22Rv1 (cell line): ENCODE data around the gene DTNA.

ENCODE experiments used
- H3K27ac ChIP-seq: fragments of 450-650 bp; 2 replicates; pipeline ENCODE4 v1.5.1; 2017
- ZFX ChIP-seq: fragments of 450-650 bp; IDR thresholded peaks from 2 replicates; pipeline ENCODE4 v1.6.1; 2017; ENCODE audit warnings: antibody characterized with exemption, borderline replicate concordance
- TF ChIP-seq, protein P1 (sequence below): fragments of 450-650 bp; IDR thresholded peaks from 2 replicates; pipeline ENCODE4 v1.5.1; 2017; ENCODE audit warnings: mild to moderate bottlenecking

Gene DTNA

DNA sequence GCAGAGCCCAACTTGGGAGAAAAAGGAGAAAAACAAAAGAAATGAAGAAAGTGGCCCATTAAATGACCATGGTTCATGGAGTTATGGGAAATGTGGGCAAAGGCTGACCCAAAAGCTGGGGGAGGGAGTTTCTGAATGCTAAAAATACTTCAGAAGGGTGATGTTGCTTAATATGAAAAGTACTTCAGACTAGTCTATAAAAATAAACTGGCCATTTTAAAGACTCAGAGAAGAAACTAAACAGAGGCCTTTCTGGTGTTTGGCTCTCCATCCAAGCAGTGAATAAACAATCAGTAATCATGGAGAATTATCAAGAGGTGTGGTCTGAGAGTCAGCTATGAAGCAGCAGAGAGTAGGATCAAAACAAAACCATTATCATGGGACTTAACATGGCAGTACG, 170.3 kb downstream of the DTNA start:
- TF ChIP-seq, protein P1, sequence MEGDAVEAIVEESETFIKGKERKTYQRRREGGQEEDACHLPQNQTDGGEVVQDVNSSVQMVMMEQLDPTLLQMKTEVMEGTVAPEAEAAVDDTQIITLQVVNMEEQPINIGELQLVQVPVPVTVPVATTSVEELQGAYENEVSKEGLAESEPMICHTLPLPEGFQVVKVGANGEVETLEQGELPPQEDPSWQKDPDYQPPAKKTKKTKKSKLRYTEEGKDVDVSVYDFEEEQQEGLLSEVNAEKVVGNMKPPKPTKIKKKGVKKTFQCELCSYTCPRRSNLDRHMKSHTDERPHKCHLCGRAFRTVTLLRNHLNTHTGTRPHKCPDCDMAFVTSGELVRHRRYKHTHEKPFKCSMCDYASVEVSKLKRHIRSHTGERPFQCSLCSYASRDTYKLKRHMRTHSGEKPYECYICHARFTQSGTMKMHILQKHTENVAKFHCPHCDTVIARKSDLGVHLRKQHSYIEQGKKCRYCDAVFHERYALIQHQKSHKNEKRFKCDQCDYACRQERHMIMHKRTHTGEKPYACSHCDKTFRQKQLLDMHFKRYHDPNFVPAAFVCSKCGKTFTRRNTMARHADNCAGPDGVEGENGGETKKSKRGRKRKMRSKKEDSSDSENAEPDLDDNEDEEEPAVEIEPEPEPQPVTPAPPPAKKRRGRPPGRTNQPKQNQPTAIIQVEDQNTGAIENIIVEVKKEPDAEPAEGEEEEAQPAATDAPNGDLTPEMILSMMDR = no peak
- TF ChIP-seq ZFX = no peak
- H3K27ac ChIP-seq = no peak overlapping the region

DNA sequence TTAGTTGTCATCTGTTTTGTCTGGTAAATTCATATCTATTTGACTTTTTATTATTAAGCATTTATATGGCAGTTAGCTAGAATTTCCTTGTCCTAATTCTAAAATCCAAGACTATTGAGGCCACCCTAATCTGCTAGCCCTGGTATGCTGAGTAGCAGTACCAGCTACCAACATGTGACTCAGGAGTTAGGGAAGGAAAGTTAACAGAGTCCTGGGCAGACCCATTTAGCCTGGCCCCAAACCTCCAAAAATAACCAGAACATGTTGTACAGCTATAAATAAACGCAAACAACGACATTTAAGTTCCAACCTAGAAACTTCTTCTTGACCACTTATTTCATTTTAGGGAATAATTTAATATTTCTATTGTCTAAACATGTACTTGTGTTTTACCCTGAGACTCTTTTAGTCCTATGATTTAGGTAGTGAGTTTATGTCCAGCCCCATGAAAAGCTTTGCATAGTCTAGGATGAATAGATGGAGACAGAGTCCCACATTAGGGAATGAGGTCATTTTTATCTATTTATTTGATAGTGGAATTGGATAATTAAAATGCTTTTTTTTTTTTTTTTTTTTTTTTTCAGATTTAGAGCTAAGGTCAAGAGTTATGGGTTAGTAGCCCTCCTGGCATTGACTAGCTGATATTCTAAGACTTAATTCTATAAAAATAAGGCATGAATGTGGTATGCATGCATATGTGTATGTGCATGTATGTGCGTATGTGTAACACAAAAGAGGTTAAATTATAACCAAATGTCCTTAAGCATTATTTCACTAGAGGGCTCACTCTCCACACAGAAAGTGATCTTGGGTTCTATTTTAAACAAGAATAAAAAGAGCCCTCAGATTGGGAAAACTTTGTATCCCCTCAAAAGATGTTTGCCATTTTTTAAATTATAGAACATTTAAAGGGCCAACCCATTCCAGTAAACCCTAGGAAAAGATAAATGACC, 171.1 kb downstream of the DTNA start:
- no peak overlapping the region for H3K27ac ChIP-seq
- no peak for TF ChIP-seq ZFX
- TF ChIP-seq, protein P1 = peak; percentile 23

DNA sequence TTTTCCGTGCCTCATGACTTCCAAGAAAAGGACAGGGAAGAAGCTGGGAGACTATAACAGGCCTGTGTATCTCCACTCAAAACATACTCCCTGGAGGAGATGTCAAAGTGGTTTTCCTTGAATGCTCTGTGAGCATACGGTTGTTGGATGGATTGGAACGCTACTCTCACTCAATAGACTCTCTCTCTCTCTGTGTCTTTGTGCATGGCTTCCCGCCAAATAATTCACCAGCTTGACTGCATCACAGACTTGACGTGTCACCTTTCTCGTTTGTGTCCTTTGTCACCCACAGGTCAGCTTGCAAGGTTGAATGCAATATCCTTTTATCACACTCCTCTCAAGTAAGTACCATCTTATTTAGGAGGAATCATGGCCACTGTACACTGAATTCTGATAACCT, 174.3 kb downstream of the DTNA start:
- TF ChIP-seq, protein P1 = no peak
- no peak for TF ChIP-seq ZFX
- no peak overlapping the region for H3K27ac ChIP-seq

DNA sequence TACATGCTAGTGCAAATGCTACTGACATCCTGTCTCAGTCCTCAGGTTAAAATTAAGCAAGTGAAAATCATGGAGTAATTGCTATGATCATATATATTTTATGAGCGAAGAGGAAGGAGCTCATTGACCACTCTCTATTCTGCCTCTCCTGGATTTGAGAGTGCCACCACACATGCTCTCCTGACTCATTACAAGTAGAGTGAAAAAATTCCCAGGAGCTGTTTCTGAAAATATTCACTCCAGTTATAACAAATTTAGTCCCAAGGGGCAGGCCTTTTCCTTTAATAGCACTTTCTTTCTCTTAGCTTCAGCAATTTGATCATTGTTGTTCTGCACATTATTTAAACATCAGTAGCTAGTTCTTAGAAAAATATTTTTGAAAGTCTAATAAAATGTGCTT, 176.1 kb downstream of the DTNA start:
- TF ChIP-seq, protein P1 = no peak
- no peak for TF ChIP-seq ZFX
- H3K27ac ChIP-seq = no peak overlapping the region

DNA sequence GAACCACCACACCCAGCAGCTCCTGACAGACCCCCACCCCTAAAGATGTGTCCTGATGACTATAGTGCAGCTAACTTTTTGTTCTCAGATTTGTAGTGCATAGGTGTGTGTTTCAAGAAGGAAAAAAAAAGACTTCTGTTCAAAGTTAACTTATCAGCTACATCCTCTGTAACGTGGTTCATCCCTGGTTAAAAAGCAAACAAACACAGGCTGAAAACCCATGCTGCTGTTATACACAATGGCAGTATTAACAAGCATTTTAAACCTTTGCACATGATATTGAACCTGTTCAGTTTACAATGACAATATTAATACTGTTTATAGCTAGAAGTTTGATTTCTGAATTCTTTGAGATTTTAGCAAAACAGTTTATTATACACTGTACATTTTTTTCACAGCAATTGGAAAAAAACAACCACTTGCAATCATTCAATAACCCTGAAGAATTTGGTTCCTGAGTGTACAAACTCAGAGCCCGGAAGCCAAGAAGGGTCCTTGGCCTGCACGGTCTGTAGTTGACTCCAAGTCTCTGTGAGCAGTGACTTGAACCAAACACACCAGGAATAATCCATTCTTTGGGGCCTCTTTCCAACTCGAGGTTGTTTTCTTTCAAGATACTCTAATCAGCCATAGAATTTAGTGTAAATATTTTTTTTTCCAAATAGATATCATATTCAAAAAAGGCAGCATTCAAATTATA, 177.9 kb downstream of the DTNA start:
- no peak for TF ChIP-seq ZFX
- TF ChIP-seq, protein P1 = no peak
- no peak overlapping the region for H3K27ac ChIP-seq

DNA sequence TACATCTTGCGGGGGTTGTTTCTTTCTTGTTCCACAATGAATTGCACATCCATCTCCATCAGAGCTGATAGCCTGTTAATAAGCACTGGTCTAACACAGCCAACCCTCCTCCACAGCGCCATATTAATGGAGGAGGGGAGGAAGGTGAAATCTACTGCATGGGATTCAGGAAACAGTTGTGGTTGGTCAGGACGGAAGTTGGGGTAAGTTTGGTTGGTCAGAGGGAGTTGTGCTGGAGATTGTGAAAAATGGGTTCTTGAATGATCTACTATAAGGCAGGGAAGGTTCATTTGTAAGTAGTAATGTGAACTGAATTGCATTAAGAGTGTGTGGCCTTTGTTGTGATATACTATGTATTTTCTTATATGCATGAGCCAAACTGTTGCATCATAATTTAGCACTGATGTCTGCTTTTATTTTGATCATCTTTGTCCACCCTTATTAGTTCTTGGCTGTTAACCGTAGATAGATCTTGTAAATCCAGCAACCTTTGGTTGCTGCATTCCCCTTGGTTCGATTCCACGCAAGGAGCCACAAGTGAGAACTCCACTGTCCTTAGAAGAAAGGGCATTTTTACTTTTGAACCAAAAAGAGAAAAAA, 180.5 kb downstream of the DTNA start:
- H3K27ac ChIP-seq = no peak overlapping the region
- TF ChIP-seq, protein P1 = no peak

DNA sequence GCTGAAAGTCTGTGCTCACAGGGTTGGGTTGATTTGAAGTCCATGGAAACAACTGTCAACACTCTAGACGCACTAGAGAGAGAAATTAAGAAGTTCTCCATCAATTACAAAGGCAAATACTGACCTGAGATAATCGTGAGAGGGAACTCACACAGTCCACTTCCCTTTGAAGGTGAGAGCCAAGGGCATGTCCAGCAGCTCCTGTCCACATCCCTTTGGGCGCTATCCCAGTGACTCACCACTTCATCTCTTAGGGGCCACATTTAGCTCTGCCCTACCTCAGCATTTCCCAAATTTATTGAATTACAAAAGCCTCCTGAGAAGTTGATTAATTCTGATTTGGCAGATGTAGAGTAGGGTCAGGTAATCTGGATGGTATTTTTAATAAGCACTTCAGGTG, 182.3 kb downstream of the DTNA start:
- H3K27ac ChIP-seq = no peak overlapping the region
- no peak for TF ChIP-seq ZFX
- TF ChIP-seq, protein P1 = no peak
